GM18951 (cell line): ENCODE measurements around the gene CLCN1.
A peak's percentile ranks its signal among the peaks of the same experiment; 100 is the strongest.

ENCODE experiments used
- POLR2A ChIP-seq: IDR thresholded peaks from 4 replicates; pipeline ENCODE4 v1.6.1; 2011; ENCODE audit warnings: mild to moderate bottlenecking; ENCODE audit not compliant: insufficient read length, insufficient read depth; ENCODE audit errors: extremely low read depth
- in situ Hi-C: fragments of 300-500 bp; cut with MboI; formaldehyde crosslinking; loops from one replicate; pipeline ENCODE4 v1.12.0; 2022; ENCODE audit warnings: low sequenced_read_pairs, mixed read lengths, inconsistent platforms; ENCODE audit not compliant: unreplicated experiment

The CLCN1 gene

GRCh38 chr7:143372070-143372469 is 56.2 kb downstream of the CLCN1 start:
- in situ Hi-C loops: no loop called here
- no peak for TF ChIP-seq POLR2A

- no peak for TF ChIP-seq POLR2A
- in situ Hi-C loops: no loop called here
Observed at GRCh38 chr7:143373255-143373794, 57.4 kb downstream of the CLCN1 start.

- TF ChIP-seq POLR2A: no peak
- in situ Hi-C loops: no loop called here
Observed at GRCh38 chr7:143374561-143374960, 58.6 kb downstream of the CLCN1 start.

GRCh38 chr7:143375298-143376034 is 59.6 kb downstream of the CLCN1 start:
- in situ Hi-C loops: no loop called here
- no peak for TF ChIP-seq POLR2A

- TF ChIP-seq POLR2A: no peak
- in situ Hi-C loops: no loop called here
Observed at GRCh38 chr7:143376396-143376795, 60.5 kb downstream of the CLCN1 start.

GRCh38 chr7:143379611-143380259 is 63.8 kb downstream of the CLCN1 start:
- TF ChIP-seq POLR2A: no peak
- in situ Hi-C loops: no loop called here

GRCh38 chr7:143380260-143380645 is 64.3 kb downstream of the CLCN1 start:
- in situ Hi-C loops: no loop called here
- TF ChIP-seq POLR2A: no peak

- in situ Hi-C loops: no loop called here
- TF ChIP-seq POLR2A: peak; percentile 85
Observed at GRCh38 chr7:143380646-143381426, 64.9 kb downstream of the CLCN1 start, which contains the start of gene ZYX. Gene ZYX (plus strand): TSS chr7:143381345. CDS start chr7:143381572, 227 bp downstream.

GRCh38 chr7:143381427-143382125 is 65.7 kb downstream of the CLCN1 start:
- in situ Hi-C loops: no loop called here
- no peak for TF ChIP-seq POLR2A

GRCh38 chr7:143382126-143382790 is 66.3 kb downstream of the CLCN1 start:
- no peak for TF ChIP-seq POLR2A
- in situ Hi-C loops: no loop called here

GRCh38 chr7:143382791-143383641 is 67.1 kb downstream of the CLCN1 start:
- in situ Hi-C loops: no loop called here
- TF ChIP-seq POLR2A: no peak

GRCh38 chr7:143383642-143383957 is 67.7 kb downstream of the CLCN1 start:
- TF ChIP-seq POLR2A: no peak
- in situ Hi-C loops: no loop called here
